HG03342 (cell line): ENCODE measurements around the gene DOC2A.
"Not testable (repeated sequence)": the region's sequence is repeated elsewhere in the genome, so short reads cannot be mapped to it uniquely, and the experiment has no call there.

Experiments
- ATAC-seq: cut with Tn5 transposase; IDR thresholded peaks from one replicate; pipeline ENCODE4 v1.9.1; 2021; ENCODE audit warnings: mild to moderate bottlenecking, moderate library complexity; ENCODE audit not compliant: unreplicated experiment

The DOC2A gene

GRCh38 chr16:29973384-29974246, 37.2 kb downstream of the DOC2A start, which contains the start of gene TAOK2:
TAOK2 (plus strand) TSS chr16:29973868; CDS start chr16:29977773, 3,905 bp downstream.
- ATAC-seq: peak; percentile 93

- no peak for ATAC-seq
Measured at GRCh38 chr16:29972992-29973383, 37.8 kb downstream of the DOC2A start.

- ATAC-seq: no peak
Measured at GRCh38 chr16:29972500-29972899, 38.3 kb downstream of the DOC2A start.

GRCh38 chr16:29971304-29971703, 39.5 kb downstream of the DOC2A start:
- no peak for ATAC-seq

GRCh38 chr16:29968205-29968604, 42.6 kb downstream of the DOC2A start:
- ATAC-seq: no peak

- ATAC-seq: no peak
Measured at GRCh38 chr16:29963021-29963743, 47.6 kb downstream of the DOC2A start.

GRCh38 chr16:29962344-29962994, 48.4 kb downstream of the DOC2A start:
- no peak for ATAC-seq

GRCh38 chr16:29961479-29962343, 49.1 kb downstream of the DOC2A start, which contains the start of gene TMEM219:
TMEM219 (plus strand) TSS chr16:29962079; CDS start chr16:29963144, 1,065 bp downstream.
- peak; percentile 77 for ATAC-seq

GRCh38 chr16:29961127-29961478, 49.7 kb downstream of the DOC2A start:
- no peak for ATAC-seq

- ATAC-seq: not testable (repeated sequence)
Measured at GRCh38 chr16:29959821-29960220, 51.0 kb downstream of the DOC2A start.

- no peak for ATAC-seq
Measured at GRCh38 chr16:29959293-29959692, 51.5 kb downstream of the DOC2A start.

- ATAC-seq: no peak
Measured at GRCh38 chr16:29958756-29959155, 52.1 kb downstream of the DOC2A start.
